ENCODE data around the gene OGFR.

- TF ChIP-seq CTCF (IDR thresholded peaks at IDR 0.05; ENCODE audit: low read depth, low read length, poor library complexity, severe bottlenecking) (no peak), EZH2phosphoT487 (IDR thresholded peaks at IDR 0.05; ENCODE audit: borderline replicate concordance, low read length) (no peak)
Observed at GRCh38 chr20:62831361-62831788, 26.7 kb downstream of the OGFR start.

Measured in DOHH2 (cell line).